ENCODE data around the gene TM4SF1. TPM values are rescaled to one million over a fixed set of nuclear protein-coding genes. Genes with fewer than 3 reads are reported as not detected.

The TM4SF1 gene
- total and polyA plus RNA-seq, 2 donors (not counting 1 experiment from before 2014, with no cell fraction given) = not detected

GRCh38 chr3:149395107-149396089 lies 17.9 kb upstream of the TM4SF1 start:
- Histone ChIP-seq H2AFZ (ENCODE audit: insufficient read depth, low read depth, low read length, poor library complexity, severe bottlenecking) (no peak overlapping the region), H3K27ac (ENCODE audit: low read length in 2 of 2) (no peak overlapping the region), H3K36me3 (replicated peaks in 1 of 2; ENCODE audit: control extremely low read depth in 1 of 2, control insufficient read depth in 1 of 2, extremely low read depth in 1 of 2, insufficient read depth in 2 of 2, low read length in 1 of 2) (no peaks in the 10 kb centered on the region), H3K79me2 (ENCODE audit: control insufficient read depth, insufficient read depth, low read length) (no peaks in the 10 kb centered on the region), H3K4me3 (ENCODE audit: control extremely low read depth in 1 of 5, extremely low read depth in 1 of 5, insufficient read depth in 1 of 5, low read depth in 2 of 5, low read length in 4 of 5) (no peak overlapping the region), H3K4me1 (ENCODE audit: control insufficient read depth in 2 of 2, insufficient read depth in 2 of 2, low read length in 2 of 2) (no peaks in the 10 kb centered on the region), H3K9me3 (ENCODE audit: control extremely low read depth in 1 of 3, control insufficient read depth in 2 of 3, insufficient read depth in 1 of 3, low read length in 2 of 3) (no peaks in the 10 kb centered on the region), H3K27me3 (replicated peaks in 1 of 4; ENCODE audit: control extremely low read depth in 1 of 4, control insufficient read depth in 3 of 4, insufficient read depth in 4 of 4, low read length in 3 of 4) (no peaks in the 10 kb centered on the region), H4K20me1 (ENCODE audit: control insufficient read depth, insufficient read depth, low read length, poor library complexity, severe bottlenecking) (no peaks in the 10 kb centered on the region), H3K4me2 (replicated peaks; ENCODE audit: low read depth, low read length, poor library complexity, severe bottlenecking) (no peak overlapping the region), H3K9ac (ENCODE audit: low read length) (no peak overlapping the region)
- no peak for ATAC-seq (ENCODE audit: low read depth)
- DNase-seq = no peak
- no peak for TF ChIP-seq CTCF (IDR thresholded peaks at IDR 0.05)
- no peak for TF ChIP-seq EZH2 (IDR thresholded peaks at IDR 0.05; ENCODE audit: borderline replicate concordance, insufficient read depth, low read depth, low read length, poor library complexity, severe bottlenecking)
- 100% methylated on average over 3 of the region's 4 CpGs for WGBS (ENCODE audit: insufficient coverage)
- POLR2A ChIA-PET = no interaction called here
- H3K4me3 Mint-ChIP-seq = no peak overlapping the region
- intact Hi-C loops (cut with micrococcal nuclease) = no loop called here
- no peaks in the 10 kb centered on the region for H3K27me3 Mint-ChIP-seq
- CTCF ChIA-PET = no interaction called here
- no peak overlapping the region for H3K27ac Mint-ChIP-seq
- H3K4me1 Mint-ChIP-seq = no peaks in the 10 kb centered on the region
- no peaks in the 10 kb centered on the region for H3K9me3 Mint-ChIP-seq (ENCODE audit: insufficient read depth)

Data from B cell (primary cell).